ENCODE measurements around the gene HPCAL1. TPM values are rescaled to one million over a fixed set of nuclear protein-coding genes. Genes with fewer than 3 reads are reported as not detected.

The HPCAL1 gene
- total RNA-seq, 1 donor from 2014 or later, result 160 TPM

DNA sequence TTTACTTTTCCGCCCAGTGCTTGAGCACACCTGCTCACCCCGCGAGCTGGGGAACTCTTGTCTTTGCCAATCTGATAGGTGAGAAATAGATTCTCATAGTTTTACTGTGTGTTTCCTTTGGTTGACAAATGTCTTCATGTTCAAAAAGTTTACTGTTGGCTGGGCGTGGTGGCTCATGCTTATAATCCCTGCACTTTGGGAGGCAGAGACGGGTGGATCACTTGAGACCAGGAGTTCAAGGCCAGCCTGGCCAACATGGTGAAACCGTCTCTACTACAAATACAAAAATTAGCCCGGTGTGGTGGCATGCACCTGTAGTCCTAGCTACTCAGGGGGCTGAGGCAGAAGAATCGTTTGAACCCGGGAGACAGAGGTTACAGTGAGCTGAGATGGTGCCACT is 135.1 kb downstream of the HPCAL1 start:
- Histone ChIP-seq H3K27ac (no peak overlapping the region), H3K27me3 (no peaks in the 10 kb centered on the region), H3K4me3 (no peak overlapping the region), H3K36me3 (peaks cover 39% of the 10 kb centered on the region), H3K9me3 (no peaks in the 10 kb centered on the region), H3K4me1 (no peaks in the 10 kb centered on the region)
- ATAC-seq, result no peak
- DNase-seq, result no peak
- intact Hi-C loops (cut with DNase I), result loop anchor here (5.0 kb wide), 2 partner anchors 316 to 371 kb away; partner anchors contain the start of gene RRM2
- TF ChIP-seq, protein P1, sequence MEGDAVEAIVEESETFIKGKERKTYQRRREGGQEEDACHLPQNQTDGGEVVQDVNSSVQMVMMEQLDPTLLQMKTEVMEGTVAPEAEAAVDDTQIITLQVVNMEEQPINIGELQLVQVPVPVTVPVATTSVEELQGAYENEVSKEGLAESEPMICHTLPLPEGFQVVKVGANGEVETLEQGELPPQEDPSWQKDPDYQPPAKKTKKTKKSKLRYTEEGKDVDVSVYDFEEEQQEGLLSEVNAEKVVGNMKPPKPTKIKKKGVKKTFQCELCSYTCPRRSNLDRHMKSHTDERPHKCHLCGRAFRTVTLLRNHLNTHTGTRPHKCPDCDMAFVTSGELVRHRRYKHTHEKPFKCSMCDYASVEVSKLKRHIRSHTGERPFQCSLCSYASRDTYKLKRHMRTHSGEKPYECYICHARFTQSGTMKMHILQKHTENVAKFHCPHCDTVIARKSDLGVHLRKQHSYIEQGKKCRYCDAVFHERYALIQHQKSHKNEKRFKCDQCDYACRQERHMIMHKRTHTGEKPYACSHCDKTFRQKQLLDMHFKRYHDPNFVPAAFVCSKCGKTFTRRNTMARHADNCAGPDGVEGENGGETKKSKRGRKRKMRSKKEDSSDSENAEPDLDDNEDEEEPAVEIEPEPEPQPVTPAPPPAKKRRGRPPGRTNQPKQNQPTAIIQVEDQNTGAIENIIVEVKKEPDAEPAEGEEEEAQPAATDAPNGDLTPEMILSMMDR (IDR thresholded peaks at IDR 0.05), result no peak

DNA sequence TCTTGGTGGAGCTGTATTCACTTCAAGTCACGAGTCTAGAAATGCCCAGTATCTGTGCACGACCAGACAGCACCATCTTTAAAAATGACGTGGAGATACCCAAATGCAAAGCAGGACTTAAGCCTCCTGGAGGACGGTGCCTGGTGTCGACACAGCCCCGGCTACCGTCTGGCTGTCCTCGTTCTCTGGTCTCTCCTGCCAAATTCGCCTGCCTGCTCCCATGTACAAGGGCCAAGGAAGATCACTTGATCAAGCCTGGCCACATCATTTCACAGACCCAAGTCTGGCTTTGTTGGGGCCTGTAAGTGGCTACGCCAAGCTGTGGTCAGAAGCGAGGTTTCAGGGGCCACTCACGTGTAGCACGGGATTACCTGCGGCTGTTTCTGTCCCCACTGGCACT is 136.0 kb downstream of the HPCAL1 start:
- TF ChIP-seq, protein P1 (IDR thresholded peaks at IDR 0.05), result no peak
- Histone ChIP-seq H3K4me1 (no peaks in the 10 kb centered on the region), H3K4me3 (no peak overlapping the region), H3K27me3 (no peaks in the 10 kb centered on the region), H3K36me3 (peaks cover 48% of the 10 kb centered on the region), H3K9me3 (no peaks in the 10 kb centered on the region), H3K27ac (no peak overlapping the region)
- intact Hi-C loops (cut with DNase I), result loop anchor here (5.0 kb wide), 2 partner anchors 316 to 371 kb away; partner anchors contain the start of gene RRM2
- ATAC-seq, result no peak
- no peak for DNase-seq

DNA sequence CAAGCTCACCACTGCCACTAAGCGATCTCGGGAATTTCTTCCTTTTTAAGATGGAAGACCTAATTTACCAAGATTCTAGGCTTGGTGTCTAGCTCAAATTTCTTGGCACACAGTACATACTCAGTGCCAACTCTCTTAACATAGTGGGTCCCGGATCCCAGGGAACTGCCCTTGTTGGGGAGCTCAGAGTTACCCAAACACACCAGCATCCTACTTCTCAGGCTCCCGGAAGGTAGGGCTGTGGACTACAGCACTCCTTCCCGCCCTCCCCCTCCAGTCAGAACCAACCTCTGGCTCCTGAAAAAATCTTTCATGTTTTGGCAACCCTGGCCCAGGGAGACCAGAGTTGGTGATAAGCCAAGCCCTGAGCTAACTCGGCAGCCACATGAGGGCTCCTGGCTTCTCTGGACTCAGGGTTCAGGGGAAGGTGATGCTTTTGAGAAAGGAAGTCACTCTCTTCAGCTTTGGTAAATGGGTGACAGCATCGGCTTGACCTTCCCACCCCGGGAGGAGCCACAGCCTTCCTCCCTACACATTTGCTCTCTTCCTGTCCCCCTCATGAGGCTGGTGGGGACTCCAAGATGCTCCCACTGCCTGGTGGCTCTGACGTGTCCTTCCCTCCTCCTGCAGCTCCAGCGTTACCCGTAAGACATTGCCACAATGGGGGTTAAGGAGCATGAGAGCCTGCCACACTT is 136.6 kb downstream of the HPCAL1 start:
- Histone ChIP-seq H3K9me3 (no peaks in the 10 kb centered on the region), H3K4me1 (no peaks in the 10 kb centered on the region), H3K27me3 (no peaks in the 10 kb centered on the region), H3K27ac (no peak overlapping the region), H3K4me3 (no peak overlapping the region), H3K36me3 (peaks cover 54% of the 10 kb centered on the region)
- intact Hi-C loops (cut with DNase I), result loop anchor here (5.0 kb wide), 2 partner anchors 317 to 372 kb away; partner anchors contain the start of gene RRM2
- TF ChIP-seq, protein P1 (IDR thresholded peaks at IDR 0.05), result no peak
- ATAC-seq (no peak), DNase-seq (no peak)

DNA sequence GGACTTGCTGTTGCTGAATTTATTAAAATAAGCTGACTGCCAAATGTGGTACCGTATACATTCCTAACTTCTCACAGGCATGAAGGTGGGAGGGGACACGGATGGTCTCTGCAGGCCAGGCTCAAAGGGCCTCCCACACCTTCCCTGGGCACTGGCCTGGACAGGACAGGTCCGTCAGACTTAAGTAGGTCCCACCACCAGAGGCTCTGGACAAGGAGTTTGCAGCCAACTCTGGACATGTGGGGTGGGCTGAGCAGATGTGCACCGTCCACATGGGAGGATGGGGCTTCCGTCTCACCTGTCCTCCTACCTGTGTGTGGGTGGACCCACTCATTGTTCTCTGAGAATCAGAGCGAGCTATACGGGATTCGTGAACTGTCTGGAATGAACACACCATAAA is 137.3 kb downstream of the HPCAL1 start:
- TF ChIP-seq, protein P1 (IDR thresholded peaks at IDR 0.05), result no peak
- Histone ChIP-seq H3K27ac (no peak overlapping the region), H3K9me3 (no peaks in the 10 kb centered on the region), H3K36me3 (peaks cover 61% of the 10 kb centered on the region), H3K4me3 (no peak overlapping the region), H3K27me3 (no peaks in the 10 kb centered on the region), H3K4me1 (no peaks in the 10 kb centered on the region)
- DNase-seq (peak; percentile 40), ATAC-seq (no peak)
- intact Hi-C loops (cut with DNase I), result loop anchor here (5.0 kb wide), 2 partner anchors 318 to 373 kb away; partner anchors contain the start of gene RRM2

DNA sequence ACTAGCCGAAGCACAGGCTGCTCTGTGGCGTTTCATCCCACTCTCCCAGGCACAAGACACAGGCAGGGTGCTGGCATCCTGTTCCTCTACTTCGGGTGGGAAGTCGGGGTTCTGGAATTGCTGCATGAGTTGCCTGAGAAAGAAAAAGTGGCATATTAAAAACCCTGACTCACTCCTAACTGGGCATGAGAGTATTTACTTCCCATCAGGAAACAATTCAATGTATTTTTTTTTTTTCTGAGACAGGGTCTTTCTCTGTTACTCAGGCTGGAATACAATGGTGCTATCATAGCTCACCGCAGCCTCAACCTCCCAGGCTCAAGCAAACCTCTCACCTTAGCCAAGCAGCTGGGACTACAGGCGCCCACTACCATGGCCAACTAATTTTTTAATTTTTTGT is 138.0 kb downstream of the HPCAL1 start:
- H3K4me1 ChIP-seq, result peaks cover 4% of the 10 kb centered on the region
- TF ChIP-seq, protein P1 (IDR thresholded peaks at IDR 0.05), result no peak
- intact Hi-C loops (cut with DNase I), result no loop called here
- no peak overlapping the region for H3K4me3 ChIP-seq
- peaks cover 62% of the 10 kb centered on the region for H3K36me3 ChIP-seq
- ATAC-seq, result no peak
- no peak for DNase-seq
- no peaks in the 10 kb centered on the region for H3K9me3 ChIP-seq
- no peaks in the 10 kb centered on the region for H3K27me3 ChIP-seq
- no peak overlapping the region for H3K27ac ChIP-seq
